ENCODE measurements around the gene ZCWPW2.

The ZCWPW2 gene

GRCh38 chr3:28376424-28376823, 27.9 kb downstream of the ZCWPW2 start:
- DNase-seq: no peak

DNA sequence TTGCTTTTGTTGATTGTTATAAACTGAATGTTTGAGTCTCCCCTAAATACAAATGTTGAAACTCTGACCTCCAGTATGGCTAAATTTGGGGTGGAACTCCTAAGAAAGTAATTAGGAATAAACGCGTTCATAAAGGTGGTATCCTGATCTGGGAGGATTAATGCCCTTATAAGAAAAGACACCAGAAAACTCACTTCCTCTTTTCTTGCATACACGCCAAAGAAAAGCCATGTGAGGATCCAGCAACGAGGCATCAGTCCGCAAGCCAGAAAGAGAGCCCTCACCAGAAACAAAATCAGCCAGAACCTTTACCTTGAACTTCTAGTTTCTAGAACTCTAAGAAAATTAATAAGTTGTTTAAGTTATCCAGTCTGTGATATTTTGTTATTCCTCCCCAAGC, 37.5 kb downstream of the ZCWPW2 start:
- no peak for DNase-seq

- no peak for DNase-seq
These were observed 40.5 kb downstream of the ZCWPW2 start for GRCh38 chr3:28388978-28389377.

DNA sequence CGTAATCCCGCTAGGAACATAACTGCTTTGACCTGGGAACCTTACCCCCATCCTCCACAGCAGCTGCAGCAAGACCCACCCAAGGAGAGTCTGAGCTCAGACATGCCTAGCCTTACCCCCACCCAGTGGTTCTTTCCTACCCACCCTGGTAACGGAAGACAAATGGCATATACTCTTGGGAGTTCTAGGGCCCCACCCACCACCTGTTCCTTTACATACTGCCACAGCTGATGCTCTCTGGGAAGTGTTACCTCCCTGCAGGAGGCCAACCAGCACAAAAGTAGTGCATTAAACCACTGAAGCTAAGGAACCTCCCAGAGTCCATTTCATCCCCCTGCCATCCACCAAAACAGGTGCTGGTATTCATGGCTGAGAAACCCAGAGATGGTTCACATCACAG, 50.7 kb downstream of the ZCWPW2 start:
- DNase-seq: no peak

DNA sequence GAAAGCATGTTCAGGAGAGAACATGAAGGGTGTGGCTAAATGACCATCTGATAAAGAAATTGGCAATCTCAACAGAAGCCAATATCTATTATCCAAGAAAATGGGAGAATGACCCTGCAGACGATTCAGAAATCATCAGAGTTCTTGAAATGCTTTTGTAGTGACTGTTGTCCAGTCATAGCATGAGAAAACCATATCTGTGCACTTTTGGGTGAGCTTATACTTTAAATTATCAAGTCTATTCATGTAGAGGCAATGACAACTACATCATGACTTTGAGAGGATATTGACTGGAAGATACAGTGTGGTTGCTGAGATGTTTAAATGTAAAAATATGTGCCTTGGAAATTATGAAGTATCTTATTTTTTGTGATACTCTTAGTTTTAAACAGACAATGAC, 57.7 kb downstream of the ZCWPW2 start:
- DNase-seq: no peak

GRCh38 chr3:28449398-28449797, 100.9 kb downstream of the ZCWPW2 start:
- DNase-seq: no peak

DNA sequence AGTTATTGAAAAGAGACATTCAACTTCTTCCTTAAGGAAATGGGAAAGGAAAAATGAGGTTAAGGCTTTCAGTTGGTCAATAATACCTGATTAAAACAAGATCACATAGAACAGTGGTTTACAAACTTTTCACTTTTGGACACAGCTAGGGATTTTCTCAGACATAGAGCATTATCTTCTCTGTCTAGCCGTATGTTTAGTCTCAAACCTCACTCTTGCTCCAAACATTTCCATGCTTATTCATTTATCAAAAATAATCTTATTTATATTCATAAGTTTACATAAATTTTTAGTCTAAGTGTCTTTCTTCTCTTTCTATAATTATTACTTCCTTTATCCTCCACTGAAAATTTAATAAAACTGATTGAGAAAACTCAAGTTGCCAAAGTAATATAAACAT, 114.3 kb downstream of the ZCWPW2 start:
- DNase-seq: no peak

GRCh38 chr3:28467414-28467813, 118.9 kb downstream of the ZCWPW2 start:
- no peak for DNase-seq

- DNase-seq: peak; percentile 6
These were observed 127.7 kb downstream of the ZCWPW2 start for GRCh38 chr3:28476194-28476593.

- DNase-seq: no peak
These were observed 128.2 kb downstream of the ZCWPW2 start for GRCh38 chr3:28476764-28477163.

DNA sequence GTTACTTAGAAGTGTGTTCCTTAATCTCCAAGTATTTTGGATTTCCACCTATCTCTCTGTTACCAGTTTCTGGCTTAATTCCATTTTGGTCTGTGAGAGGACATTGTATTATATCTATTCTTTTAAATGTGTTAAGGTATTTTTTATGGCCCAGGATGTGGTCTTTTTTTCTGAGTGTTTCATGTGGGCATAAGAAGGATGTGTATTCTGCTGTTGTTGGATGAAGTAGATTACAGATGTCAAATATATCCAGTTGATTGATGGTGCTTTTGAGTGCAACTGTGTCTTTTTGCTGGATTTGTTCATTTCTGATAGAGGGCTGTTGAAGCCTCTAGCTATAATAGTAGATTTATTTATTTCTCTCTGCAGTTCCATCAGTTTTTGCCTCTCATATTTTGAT, 136.6 kb downstream of the ZCWPW2 start:
- no peak for DNase-seq

DNA sequence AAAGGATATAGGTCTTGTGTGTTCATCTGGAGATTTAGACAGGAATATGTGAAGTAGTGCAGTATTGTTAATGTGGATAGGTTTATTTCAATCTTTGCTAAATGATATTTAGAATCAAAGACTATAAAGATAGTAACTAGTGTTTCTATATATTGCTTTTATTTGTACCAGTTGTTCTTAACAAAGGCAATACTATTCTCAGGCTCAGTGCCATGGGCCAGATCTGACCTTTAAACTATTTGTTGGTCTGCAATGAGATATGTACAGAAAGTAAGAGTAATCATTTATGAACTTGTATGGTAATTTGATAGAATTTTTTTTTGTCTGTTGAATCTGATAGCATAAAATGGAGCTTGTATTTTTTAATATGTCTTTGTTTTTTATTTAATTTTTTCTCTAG, 146.8 kb downstream of the ZCWPW2 start:
- no peak for DNase-seq

DNA sequence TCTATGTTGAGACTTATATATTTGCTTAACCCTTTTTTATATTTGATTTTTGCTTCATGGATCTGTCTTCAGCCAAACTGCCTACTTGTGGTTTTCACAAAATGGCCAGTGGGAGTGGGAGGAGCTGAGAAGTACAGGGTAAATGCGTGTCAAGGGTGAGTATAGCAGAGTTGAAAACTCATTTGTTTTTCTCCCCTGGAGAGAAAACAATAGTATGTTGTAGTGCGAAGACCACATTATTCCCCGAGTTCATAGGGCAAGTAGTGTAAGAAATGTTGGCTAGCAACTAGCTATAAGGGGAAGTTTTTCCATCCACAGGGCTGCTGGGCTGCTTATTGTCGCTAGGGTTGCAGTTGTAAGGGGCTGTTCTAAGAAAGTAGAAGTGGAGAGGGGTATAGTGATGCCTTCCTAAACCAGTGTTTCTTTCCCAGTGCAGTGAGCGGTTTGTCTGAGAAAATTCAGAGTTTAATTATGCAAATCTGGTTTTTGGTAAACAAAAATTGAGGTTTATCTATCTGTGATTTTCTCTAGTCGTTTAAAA, 153.9 kb downstream of the ZCWPW2 start:
- DNase-seq: no peak

GRCh38 chr3:28504976-28505375, 156.5 kb downstream of the ZCWPW2 start:
- DNase-seq: no peak

DNA sequence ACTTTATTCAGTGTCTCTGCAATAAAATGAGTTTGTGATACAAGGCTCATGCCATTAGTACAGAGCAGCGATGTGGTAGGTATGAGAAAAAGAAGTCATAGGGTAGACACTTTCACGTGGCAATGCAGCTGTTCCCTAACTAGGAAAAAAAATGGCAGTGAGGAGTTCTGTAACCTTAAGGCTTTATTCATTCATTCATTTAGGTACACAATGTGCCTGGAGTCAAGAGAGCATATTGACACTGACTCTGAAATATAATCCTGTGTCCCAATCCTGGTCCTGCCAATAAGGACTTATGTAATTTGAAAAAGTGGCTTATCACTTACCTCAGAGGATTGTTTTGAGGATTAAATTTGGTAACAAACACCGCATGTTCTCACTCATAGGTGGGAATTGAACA, 173.1 kb downstream of the ZCWPW2 start:
- DNase-seq: no peak

- no peak for DNase-seq
These were observed 193.8 kb downstream of the ZCWPW2 start for GRCh38 chr3:28542351-28542750.

GRCh38 chr3:28544236-28544635, 195.7 kb downstream of the ZCWPW2 start:
- no peak for DNase-seq

DNA sequence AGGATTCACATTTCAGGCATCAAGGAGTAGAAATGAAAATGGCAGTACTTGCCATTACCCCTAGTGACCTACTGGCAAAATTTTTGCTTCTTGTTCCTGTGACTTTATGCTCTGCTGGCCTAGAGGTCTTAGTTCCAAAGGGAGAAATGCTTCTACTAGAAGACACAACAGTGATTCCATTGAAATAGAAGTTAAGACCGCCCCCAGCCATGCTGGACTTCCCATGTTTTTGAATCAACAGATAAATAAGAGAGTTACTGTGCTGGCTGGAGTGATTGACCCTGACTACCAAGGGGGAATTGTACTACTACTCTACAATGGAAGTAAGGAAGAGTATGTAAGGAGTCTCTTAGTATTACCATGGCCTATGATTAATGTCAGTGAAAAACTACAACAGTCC, 196.3 kb downstream of the ZCWPW2 start:
- DNase-seq: no peak

DNA sequence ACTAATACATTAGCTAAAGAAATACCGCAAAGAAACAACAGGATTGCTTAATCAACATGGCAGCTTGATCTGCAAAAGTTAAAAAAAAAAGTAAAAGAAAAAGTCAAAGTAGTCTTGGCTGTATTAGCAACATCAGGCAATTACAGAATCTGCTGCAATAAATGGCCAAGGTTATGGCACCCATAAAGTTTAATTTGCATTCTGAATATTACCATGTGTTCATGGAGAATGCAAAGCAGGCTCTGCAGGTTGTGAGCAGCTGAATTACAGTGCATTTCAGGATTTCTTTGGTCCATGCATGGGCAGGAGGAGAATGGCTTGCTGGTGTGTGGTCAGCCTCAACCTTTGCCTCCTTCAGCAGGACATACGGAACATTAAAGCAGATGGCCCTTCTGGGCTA, 199.2 kb downstream of the ZCWPW2 start:
- DNase-seq: no peak

- no peak for DNase-seq
These were observed 204.7 kb downstream of the ZCWPW2 start for GRCh38 chr3:28553175-28553574.

DNA sequence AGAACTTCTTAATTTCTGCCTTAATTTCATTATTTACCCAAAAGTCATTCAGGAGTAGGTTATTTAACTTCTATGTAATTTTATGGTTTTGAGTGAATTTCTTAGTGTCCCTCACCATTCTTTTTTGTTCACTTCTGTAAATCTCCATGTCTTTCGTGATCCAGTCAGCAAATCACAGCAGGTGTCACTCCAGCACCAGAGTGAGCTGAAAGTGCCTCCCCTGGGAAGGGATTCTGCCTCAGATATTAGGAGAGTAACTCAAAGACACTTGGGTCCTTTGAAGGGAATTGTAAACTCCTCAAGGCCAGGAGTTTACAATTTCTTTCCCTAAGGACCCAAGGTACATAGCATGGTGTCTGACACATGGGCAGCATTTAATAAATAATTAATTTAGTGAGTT, 207.7 kb downstream of the ZCWPW2 start:
- DNase-seq: no peak

DNA sequence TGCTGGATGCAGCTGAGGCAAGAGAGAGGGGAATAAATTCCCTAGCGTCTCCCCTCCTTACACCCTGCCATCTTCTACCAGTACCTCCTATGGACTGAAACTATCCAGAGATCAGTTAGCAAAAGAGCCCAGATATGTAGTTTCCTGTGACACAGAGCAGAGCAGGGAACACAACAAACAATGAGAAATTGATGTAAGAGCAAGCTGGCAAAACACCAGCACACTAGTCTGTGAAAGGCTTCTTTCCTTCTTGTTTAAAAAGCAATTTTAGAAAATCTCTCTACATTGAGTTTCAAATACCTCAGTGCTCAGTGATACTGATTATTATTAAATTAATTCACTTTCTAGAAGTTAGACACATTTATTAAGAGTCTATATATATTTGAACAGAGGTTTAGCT, 215.7 kb downstream of the ZCWPW2 start:
- no peak for DNase-seq

DNA sequence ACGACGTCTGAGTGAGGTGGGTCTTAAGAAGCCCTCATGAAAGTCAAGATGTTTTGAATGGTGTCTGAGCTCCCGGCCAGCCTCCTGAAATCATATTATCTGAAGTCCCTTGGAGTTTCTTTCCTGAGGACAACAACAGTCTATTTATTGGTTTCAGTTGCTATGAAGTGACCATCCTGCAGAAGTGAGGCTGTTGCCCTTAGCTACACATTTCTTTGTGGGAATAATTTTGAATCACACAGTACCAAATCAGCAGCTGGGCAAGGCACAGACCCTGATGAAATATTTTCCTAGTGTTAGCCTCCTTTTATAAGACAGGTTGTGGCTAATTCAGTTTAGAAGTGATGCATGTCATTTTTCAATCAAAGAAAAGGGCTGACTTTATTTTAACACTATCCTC, 220.8 kb downstream of the ZCWPW2 start:
- no peak for DNase-seq

- no peak for DNase-seq
These were observed 225.5 kb downstream of the ZCWPW2 start for GRCh38 chr3:28574036-28574435.

- peak; percentile 65 for DNase-seq
These were observed 226.7 kb downstream of the ZCWPW2 start for GRCh38 chr3:28575100-28575745.
